HepG2 (cell line): ENCODE results near the gene UBE2E1. TPM values are rescaled to one million over a fixed set of nuclear protein-coding genes. Genes with fewer than 3 reads are reported as not detected.

ENCODE experiments used
- ATAC-seq: fragments of 200-7000 bp; cut with Tn5 transposase; 3 replicates; pipeline ENCODE4 v1.9.1; 2020; ENCODE audit warnings: mild to moderate bottlenecking, moderate library complexity
- BruUV-seq: library from RNA; stranded (reverse); fragments of 400-500 nt; replicated peaks from 2 replicates; lab custom pipeline; 2021; lab: Mats Ljungman, UMichigan
- CTCF ChIA-PET: fragments of 300-600 bp; formaldehyde crosslinking; extraction: SDS; loops from one replicate; lab custom pipeline; 2021; ENCODE audit warnings: low total read pairs, inconsistent platforms, low intra/inter-chr PET ratio; lab: Yijun Ruan, JAX
- POLR2A ChIA-PET: fragments of 350-600 bp; sonication (Branson Sonifier 250); formaldehyde crosslinking; loops from one replicate; lab custom pipeline; 2020; ENCODE audit warnings: antibody characterized with exemption, inconsistent platforms; lab: Yijun Ruan, JAX
- DNase-seq: peaks from one replicate; pipeline ENCODE4 v3.0.0-alpha.2; 2015; ENCODE audit warnings: low spot score
- FAIRE-seq: peaks from 3 replicates; lab custom pipeline; 2011; peaks lifted over from hg19 to GRCh38; lab: Jason Lieb, UNC
- H2AFZ ChIP-seq: one replicate; pipeline ENCODE4 v1.6.1; 2011; ENCODE audit warnings: low read length, inconsistent platforms
- H3K27ac ChIP-seq: fragments of 300-600 bp; 3 replicates; pipeline ENCODE4 v1.8.0; 2011; ENCODE audit warnings: mixed run types, mild to moderate bottlenecking, mixed read lengths, low read length, inconsistent platforms; ENCODE audit not compliant: insufficient read depth; ENCODE audit errors: extremely low read length
- H3K27me3 ChIP-seq, 2 experiments: fragments of 200-600 bp in 1 of 2; 2 replicates in 1 of 2; 3 replicates in 1 of 2; pipeline versions ENCODE4 v1.6.0 to v1.8.0; 2011; ENCODE audit warnings: low read length in 2 of 2, mild to moderate bottlenecking in 2 of 2, moderate library complexity in 2 of 2, inconsistent platforms in 1 of 2; ENCODE audit not compliant: insufficient read depth in 2 of 2, control insufficient read depth in 1 of 2
- H3K36me3 ChIP-seq, 2 experiments: fragments of 200-600 bp in 1 of 2; replicated peaks in 1 of 2; 2 replicates in 1 of 2; 3 replicates in 1 of 2; pipeline versions ENCODE4 v1.5.1 to v1.8.0; 2011; ENCODE audit warnings: low read length in 2 of 2, inconsistent platforms in 1 of 2; ENCODE audit not compliant: insufficient read depth in 2 of 2, control insufficient read depth in 1 of 2
- H3K4me1 ChIP-seq: 2 replicates; pipeline ENCODE4 v1.5.1; 2012; ENCODE audit warnings: low read length, inconsistent platforms; ENCODE audit not compliant: insufficient read depth
- H3K4me2 ChIP-seq: 2 replicates; pipeline ENCODE4 v1.6.0; 2011; ENCODE audit warnings: low read depth, low read length, inconsistent platforms
- H3K4me3 ChIP-seq, 3 experiments: fragments of 200-600 bp in 1 of 3; sonication (generic), shearing (Covaris generic) in 1 of 3; replicated peaks in 1 of 3; 2 replicates each; pipeline ENCODE4 v1.5.1; 2011 to 2016; ENCODE audit warnings: low read length in 3 of 3, inconsistent platforms in 2 of 3, low read depth in 2 of 3, mild to moderate bottlenecking in 2 of 3, control low read depth in 1 of 3, mixed read lengths in 1 of 3; ENCODE audit not compliant: insufficient read depth in 1 of 3
- H3K79me2 ChIP-seq: one replicate; pipeline ENCODE4 v1.6.1; 2011; ENCODE audit warnings: low read length, inconsistent platforms; ENCODE audit not compliant: insufficient read depth
- H3K9ac ChIP-seq: 2 replicates; pipeline ENCODE4 v1.6.0; 2011; ENCODE audit warnings: mild to moderate bottlenecking, low read depth, low read length, inconsistent platforms; ENCODE audit not compliant: insufficient read depth
- H3K9me3 ChIP-seq: 2 replicates; pipeline ENCODE4 v1.5.1; 2012; ENCODE audit warnings: mild to moderate bottlenecking, low read length
- H4K20me1 ChIP-seq: 2 replicates; pipeline ENCODE4 v1.6.0; 2011; ENCODE audit warnings: inconsistent platforms, mild to moderate bottlenecking, low read length, moderate library complexity; ENCODE audit not compliant: insufficient read depth
- AGO1 ChIP-seq: fragments of 200-400 bp; formaldehyde crosslinking; IDR thresholded peaks from 2 replicates; pipeline ENCODE4 v1.6.1; 2017; ENCODE audit warnings: mild to moderate bottlenecking, low read depth, low read length, moderate library complexity; ENCODE audit not compliant: poor library complexity, severe bottlenecking
- ATAD3A ChIP-seq: sonication (generic); formaldehyde crosslinking; IDR thresholded peaks from 2 replicates; pipeline ENCODE4 v1.4.0; 2020; ENCODE audit warnings: missing genetic modification reagents
- ELF1 ChIP-seq: sonication (generic); formaldehyde crosslinking; IDR thresholded peaks from 2 replicates; pipeline ENCODE4 v1.4.0; 2020; ENCODE audit warnings: missing genetic modification reagents
- IRX3 ChIP-seq: sonication (generic); formaldehyde crosslinking; IDR thresholded peaks from 2 replicates; pipeline ENCODE4 v1.8.1; 2023; ENCODE audit warnings: mild to moderate bottlenecking, low read depth, missing genetic modification reagents, borderline replicate concordance
- KDM5B ChIP-seq: sonication (generic); formaldehyde crosslinking; IDR thresholded peaks from 2 replicates; pipeline ENCODE4 v1.4.0; 2020; ENCODE audit warnings: missing genetic modification reagents, mild to moderate bottlenecking, borderline replicate concordance
- MED13 ChIP-seq: sonication (generic); formaldehyde crosslinking; IDR thresholded peaks from 2 replicates; pipeline ENCODE4 v1.5.0; 2020; ENCODE audit warnings: missing genetic modification reagents
- REL ChIP-seq: sonication (generic); formaldehyde crosslinking; conservative IDR thresholded peaks from 2 replicates; pipeline ENCODE4 v1.8.0; 2022; ENCODE audit warnings: mild to moderate bottlenecking, missing genetic modification reagents, moderate library complexity
- RXRA ChIP-seq: sonication (generic); formaldehyde crosslinking; IDR thresholded peaks from 2 replicates; pipeline ENCODE4 v1.5.1; 2020; ENCODE audit warnings: missing genetic modification reagents
- TSC22D2 ChIP-seq: sonication (generic); formaldehyde crosslinking; IDR thresholded peaks from 2 replicates; pipeline ENCODE4 v1.5.1; 2020; ENCODE audit warnings: missing genetic modification reagents, mild to moderate bottlenecking, borderline replicate concordance
- ZMYM3 ChIP-seq: sonication (generic); formaldehyde crosslinking; IDR thresholded peaks from 2 replicates; pipeline ENCODE4 v1.5.1; 2020; ENCODE audit warnings: mild to moderate bottlenecking, missing genetic modification reagents
- ZNF101 ChIP-seq: sonication (generic); formaldehyde crosslinking; IDR thresholded peaks from 2 replicates; pipeline ENCODE4 v1.4.0; 2020; ENCODE audit warnings: mild to moderate bottlenecking, low read depth, missing genetic modification reagents, borderline replicate concordance
- WGBS: methylation state at CpG from one replicate; pipeline ENCODE4 v1.1.6; 2017; ENCODE audit warnings: low lambda C conversion rate; 5-methylcytosine and 5-hydroxymethylcytosine counted together
- in situ Hi-C: cut with HindIII; loops from 2 replicates; pipeline ENCODE4 v1.10.0; 2017; ENCODE audit warnings: low pct_unique_long_range_greater_than_20kb; ENCODE audit not compliant: extremely low pct_ligation_motif_present
- intact Hi-C: fragments of 100-400 bp; cut with micrococcal nuclease; formaldehyde crosslinking; loops from one replicate; pipeline ENCODE4 v1.10.0; 2022; ENCODE audit not compliant: unreplicated experiment
- polyA plus RNA-seq, 8 experiments: library from polyadenylated mRNA; depleted of rRNA in 3 of 8; stranded (reverse) in 7 of 8; unstranded in 1 of 8; fragments of >200 nt; fragmentation: Illumina TruSeq in 4 of 8; extraction: Trizol in 4 of 8; gene quantifications; 2 replicates each; pipeline versions ENCODE4 v1.2.1 to v1.2.3, GENCODE V29; 2011 to 2016; ENCODE audit warnings: low read depth in 4 of 8, missing spikeins in 1 of 8, mixed read lengths in 1 of 8; ENCODE audit not compliant: insufficient read depth in 1 of 8
- total RNA-seq, 5 experiments: library from RNA; depleted of rRNA; stranded (reverse); fragments of >200 nt; fragmentation: Illumina TruSeq; extraction: Trizol; gene quantifications; 2 replicates each; pipeline ENCODE4 v1.2.3, GENCODE V29; 2016; ENCODE audit warnings: low read depth in 1 of 5
- TF ChIP-seq, protein P1 (sequence below): IDR thresholded peaks from 2 replicates; pipeline ENCODE4 v1.6.1; 2016; ENCODE audit warnings: control low read depth
- TF ChIP-seq, protein P2 (sequence below): sonication (generic); formaldehyde crosslinking; IDR thresholded peaks from 2 replicates; pipeline ENCODE4 v1.4.0; 2020; ENCODE audit warnings: missing genetic modification reagents
- TF ChIP-seq, protein P3 (sequence below): sonication (generic); formaldehyde crosslinking; IDR thresholded peaks from 2 replicates; pipeline ENCODE4 v1.5.0; 2020; ENCODE audit warnings: mild to moderate bottlenecking, missing genetic modification reagents

Gene UBE2E1
- total and polyA plus RNA-seq, 2 of the 13 experiments (the other 11 are each of a cell fraction or from before 2014, with no cell fraction given) = 55.4 to 61.8 TPM

DNA sequence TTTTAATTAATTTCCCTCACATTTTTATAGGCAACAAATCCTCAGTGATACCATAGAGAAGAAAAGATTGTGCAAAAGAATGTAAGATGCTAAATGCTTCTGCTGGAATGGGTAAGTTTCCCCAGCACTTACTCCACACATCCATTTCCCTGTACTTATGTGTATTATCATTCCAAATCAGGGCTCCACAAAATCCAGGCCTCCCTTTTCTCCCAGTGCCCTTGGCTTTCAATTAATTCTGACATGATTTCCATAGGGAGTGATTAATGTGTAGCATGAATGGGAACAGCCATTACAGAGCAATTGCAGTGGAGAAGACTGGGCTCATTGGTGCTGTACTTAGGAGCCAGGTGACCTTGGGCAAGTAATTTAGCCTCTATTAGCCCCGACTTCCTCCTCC is 41.3 kb upstream of the UBE2E1 start:
- H3K4me3 ChIP-seq = no peak overlapping the region
- H3K9ac ChIP-seq = no peak overlapping the region
- intact Hi-C loops = loop anchor here (5.0 kb wide), 1 partner anchor 582 kb away; no protein-coding TSS in a partner anchor
- FAIRE-seq (no peak), ATAC-seq (no peak), DNase-seq (no peak)
- H3K4me1 ChIP-seq = no peaks in the 10 kb centered on the region
- H3K4me2 ChIP-seq = no peak overlapping the region
- ChIA-PET POLR2A (no interaction called here), CTCF (no interaction called here)
- 0 out of 5 replicates have a peak, but pooled peaks cover 0 to 4% of the 10 kb centered on the region in 2 experiments for H3K27me3 ChIP-seq
- BruUV-seq = no TSS peak
- WGBS = 0% methylated on average over 1 of the region's 1 CpG
- H3K9me3 ChIP-seq = no peaks in the 10 kb centered on the region
- in situ Hi-C loops = no loop called here
- no peaks in the 10 kb centered on the region for H3K36me3 ChIP-seq
- no peaks in the 10 kb centered on the region for H4K20me1 ChIP-seq
- no peaks in the 10 kb centered on the region for H3K79me2 ChIP-seq
- no peak for TF ChIP-seq ATAD3A (CRISPR knock-in tag)
- TF ChIP-seq, protein P1, sequence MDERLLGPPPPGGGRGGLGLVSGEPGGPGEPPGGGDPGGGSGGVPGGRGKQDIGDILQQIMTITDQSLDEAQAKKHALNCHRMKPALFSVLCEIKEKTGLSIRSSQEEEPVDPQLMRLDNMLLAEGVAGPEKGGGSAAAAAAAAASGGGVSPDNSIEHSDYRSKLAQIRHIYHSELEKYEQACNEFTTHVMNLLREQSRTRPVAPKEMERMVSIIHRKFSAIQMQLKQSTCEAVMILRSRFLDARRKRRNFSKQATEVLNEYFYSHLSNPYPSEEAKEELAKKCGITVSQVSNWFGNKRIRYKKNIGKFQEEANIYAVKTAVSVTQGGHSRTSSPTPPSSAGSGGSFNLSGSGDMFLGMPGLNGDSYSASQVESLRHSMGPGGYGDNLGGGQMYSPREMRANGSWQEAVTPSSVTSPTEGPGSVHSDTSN (CRISPR knock-in tag) = no peak
- no peak for TF ChIP-seq REL (CRISPR knock-in tag)
- TF ChIP-seq ZNF101 (CRISPR knock-in tag) = no peak
- TF ChIP-seq, protein P2, sequence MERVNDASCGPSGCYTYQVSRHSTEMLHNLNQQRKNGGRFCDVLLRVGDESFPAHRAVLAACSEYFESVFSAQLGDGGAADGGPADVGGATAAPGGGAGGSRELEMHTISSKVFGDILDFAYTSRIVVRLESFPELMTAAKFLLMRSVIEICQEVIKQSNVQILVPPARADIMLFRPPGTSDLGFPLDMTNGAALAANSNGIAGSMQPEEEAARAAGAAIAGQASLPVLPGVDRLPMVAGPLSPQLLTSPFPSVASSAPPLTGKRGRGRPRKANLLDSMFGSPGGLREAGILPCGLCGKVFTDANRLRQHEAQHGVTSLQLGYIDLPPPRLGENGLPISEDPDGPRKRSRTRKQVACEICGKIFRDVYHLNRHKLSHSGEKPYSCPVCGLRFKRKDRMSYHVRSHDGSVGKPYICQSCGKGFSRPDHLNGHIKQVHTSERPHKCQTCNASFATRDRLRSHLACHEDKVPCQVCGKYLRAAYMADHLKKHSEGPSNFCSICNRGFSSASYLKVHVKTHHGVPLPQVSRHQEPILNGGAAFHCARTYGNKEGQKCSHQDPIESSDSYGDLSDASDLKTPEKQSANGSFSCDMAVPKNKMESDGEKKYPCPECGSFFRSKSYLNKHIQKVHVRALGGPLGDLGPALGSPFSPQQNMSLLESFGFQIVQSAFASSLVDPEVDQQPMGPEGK = no peak
- no peak overlapping the region for H2AFZ ChIP-seq
- no peak overlapping the region for H3K27ac ChIP-seq

DNA sequence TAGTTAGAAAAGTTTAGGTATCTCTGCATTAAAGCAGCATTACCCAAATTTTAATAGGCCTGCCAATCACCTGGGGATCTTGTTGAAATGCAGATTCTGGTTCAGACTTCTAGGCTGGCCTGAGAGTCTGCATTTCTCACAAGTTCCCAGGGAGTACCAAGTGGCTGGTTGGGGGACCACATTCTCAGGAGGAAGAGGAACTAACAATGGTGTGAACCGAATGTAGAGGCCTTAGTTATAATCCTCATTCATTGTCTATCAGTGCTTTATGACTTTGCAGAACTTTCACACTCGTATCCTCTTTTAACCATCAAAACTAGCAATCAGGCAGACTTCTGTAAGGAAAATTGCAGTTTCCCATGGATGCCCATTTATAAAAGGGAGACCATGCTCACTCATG is 38.2 kb upstream of the UBE2E1 start:
- ChIA-PET POLR2A (no interaction called here), CTCF (no interaction called here)
- no peak overlapping the region for H3K27ac ChIP-seq
- no peaks in the 10 kb centered on the region for H3K4me1 ChIP-seq
- no peaks in the 10 kb centered on the region for H4K20me1 ChIP-seq
- DNase-seq (no peak), FAIRE-seq (no peak), ATAC-seq (no peak)
- H3K27me3 ChIP-seq = no peaks in the 10 kb centered on the region
- no peak overlapping the region for H3K9ac ChIP-seq
- intact Hi-C loops (no loop called here), in situ Hi-C loops (no loop called here)
- H3K4me2 ChIP-seq = no peak overlapping the region
- H3K36me3 ChIP-seq = no peaks in the 10 kb centered on the region
- no peak overlapping the region for H3K4me3 ChIP-seq
- no peak overlapping the region for H2AFZ ChIP-seq
- no peaks in the 10 kb centered on the region for H3K9me3 ChIP-seq
- WGBS = 0% methylated on average over 2 of the region's 2 CpGs
- no peaks in the 10 kb centered on the region for H3K79me2 ChIP-seq
- no TSS peak for BruUV-seq
- TF ChIP-seq ZMYM3 (CRISPR knock-in tag) = no peak
- TF ChIP-seq, protein P3, sequence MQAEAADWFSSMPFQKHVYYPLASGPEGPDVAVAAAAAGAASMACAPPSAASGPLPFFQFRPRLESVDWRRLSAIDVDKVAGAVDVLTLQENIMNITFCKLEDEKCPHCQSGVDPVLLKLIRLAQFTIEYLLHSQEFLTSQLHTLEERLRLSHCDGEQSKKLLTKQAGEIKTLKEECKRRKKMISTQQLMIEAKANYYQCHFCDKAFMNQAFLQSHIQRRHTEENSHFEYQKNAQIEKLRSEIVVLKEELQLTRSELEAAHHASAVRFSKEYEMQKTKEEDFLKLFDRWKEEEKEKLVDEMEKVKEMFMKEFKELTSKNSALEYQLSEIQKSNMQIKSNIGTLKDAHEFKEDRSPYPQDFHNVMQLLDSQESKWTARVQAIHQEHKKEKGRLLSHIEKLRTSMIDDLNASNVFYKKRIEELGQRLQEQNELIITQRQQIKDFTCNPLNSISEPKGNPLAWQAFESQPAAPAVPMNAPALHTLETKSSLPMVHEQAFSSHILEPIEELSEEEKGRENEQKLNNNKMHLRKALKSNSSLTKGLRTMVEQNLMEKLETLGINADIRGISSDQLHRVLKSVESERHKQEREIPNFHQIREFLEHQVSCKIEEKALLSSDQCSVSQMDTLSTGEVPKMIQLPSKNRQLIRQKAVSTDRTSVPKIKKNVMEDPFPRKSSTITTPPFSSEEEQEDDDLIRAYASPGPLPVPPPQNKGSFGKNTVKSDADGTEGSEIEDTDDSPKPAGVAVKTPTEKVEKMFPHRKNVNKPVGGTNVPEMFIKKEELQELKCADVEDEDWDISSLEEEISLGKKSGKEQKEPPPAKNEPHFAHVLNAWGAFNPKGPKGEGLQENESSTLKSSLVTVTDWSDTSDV = no peak
- no peak for TF ChIP-seq RXRA (CRISPR knock-in tag)
- TF ChIP-seq MED13 (CRISPR knock-in tag) = no peak
- TF ChIP-seq ELF1 = no peak
- TF ChIP-seq AGO1 = no peak
- no peak for TF ChIP-seq KDM5B (CRISPR knock-in tag)
- no peak for TF ChIP-seq IRX3 (CRISPR knock-in tag)
- TF ChIP-seq TSC22D2 (CRISPR knock-in tag) = no peak
